Fibroblast of the aortic adventitia (primary cell): ENCODE data around the gene ATRNL1. TPM values are rescaled to one million over a fixed set of nuclear protein-coding genes. Genes with fewer than 3 reads are reported as not detected.

ENCODE experiments used
- DNase-seq: peaks from one replicate; pipeline ENCODE4 v3.0.0-alpha.2; 2010; ENCODE audit warnings: low read depth
- H3K4me3 ChIP-seq: 2 replicates; pipeline ENCODE4 v1.5.1; 2011; ENCODE audit warnings: low read depth, mild to moderate bottlenecking, control low read depth, low read length, moderate library complexity
- total RNA-seq: library from RNA; depleted of rRNA; stranded (reverse); fragments of >200 nt; gene quantifications from 2 replicates; pipeline ENCODE4 v1.2.3, GENCODE V29; 2012; ENCODE audit warnings: low replicate concordance
- TF ChIP-seq, protein P1 (sequence below): IDR thresholded peaks from 2 replicates; pipeline ENCODE4 v1.5.1; 2011; ENCODE audit warnings: mild to moderate bottlenecking, low read length, control low read depth, inconsistent platforms; ENCODE audit not compliant: insufficient read depth

ATRNL1 gene
- total RNA-seq, 1 donor = 1.9 TPM

DNA sequence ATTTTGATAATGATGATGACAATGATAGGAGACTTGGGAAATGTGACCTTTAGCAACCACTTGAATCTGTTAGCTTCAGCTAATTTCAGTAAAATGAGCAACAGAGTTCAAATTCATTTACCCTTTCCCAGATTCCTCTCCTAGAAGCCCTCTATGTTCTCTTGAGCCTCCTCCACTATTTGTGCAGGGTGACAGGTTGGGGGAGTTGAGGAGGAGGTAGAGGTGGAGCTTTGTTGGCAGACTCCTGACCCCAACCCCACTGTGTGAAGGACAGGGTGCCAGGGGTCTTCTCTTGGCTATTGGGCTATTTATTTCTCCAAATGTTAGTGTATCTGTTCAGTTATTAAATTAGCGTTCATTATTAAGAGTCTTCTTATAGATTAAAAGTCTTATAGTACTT lies 757.5 kb downstream of the ATRNL1 start:
- no peak overlapping the region for H3K4me3 ChIP-seq
- no peak for DNase-seq
- TF ChIP-seq, protein P1, sequence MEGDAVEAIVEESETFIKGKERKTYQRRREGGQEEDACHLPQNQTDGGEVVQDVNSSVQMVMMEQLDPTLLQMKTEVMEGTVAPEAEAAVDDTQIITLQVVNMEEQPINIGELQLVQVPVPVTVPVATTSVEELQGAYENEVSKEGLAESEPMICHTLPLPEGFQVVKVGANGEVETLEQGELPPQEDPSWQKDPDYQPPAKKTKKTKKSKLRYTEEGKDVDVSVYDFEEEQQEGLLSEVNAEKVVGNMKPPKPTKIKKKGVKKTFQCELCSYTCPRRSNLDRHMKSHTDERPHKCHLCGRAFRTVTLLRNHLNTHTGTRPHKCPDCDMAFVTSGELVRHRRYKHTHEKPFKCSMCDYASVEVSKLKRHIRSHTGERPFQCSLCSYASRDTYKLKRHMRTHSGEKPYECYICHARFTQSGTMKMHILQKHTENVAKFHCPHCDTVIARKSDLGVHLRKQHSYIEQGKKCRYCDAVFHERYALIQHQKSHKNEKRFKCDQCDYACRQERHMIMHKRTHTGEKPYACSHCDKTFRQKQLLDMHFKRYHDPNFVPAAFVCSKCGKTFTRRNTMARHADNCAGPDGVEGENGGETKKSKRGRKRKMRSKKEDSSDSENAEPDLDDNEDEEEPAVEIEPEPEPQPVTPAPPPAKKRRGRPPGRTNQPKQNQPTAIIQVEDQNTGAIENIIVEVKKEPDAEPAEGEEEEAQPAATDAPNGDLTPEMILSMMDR = no peak

DNA sequence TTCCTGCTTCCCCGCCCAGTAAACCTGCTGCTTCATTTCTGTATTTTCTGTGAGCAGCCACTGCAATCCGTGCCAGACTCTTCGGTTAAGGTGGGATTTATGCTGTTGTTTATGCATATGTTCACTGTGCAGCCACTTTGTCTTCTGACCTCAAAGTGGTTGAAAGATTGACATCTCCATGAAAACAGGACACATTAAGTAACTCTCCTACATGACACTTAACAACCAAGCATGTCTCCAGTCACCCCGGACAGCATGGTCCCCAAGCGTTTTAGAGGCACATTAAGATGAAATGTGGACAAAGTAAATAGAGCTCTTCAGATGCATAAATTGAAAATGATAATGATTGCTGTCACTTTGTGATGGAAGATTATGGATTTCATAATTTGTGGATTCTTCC lies 758.5 kb downstream of the ATRNL1 start:
- no peak overlapping the region for H3K4me3 ChIP-seq
- TF ChIP-seq, protein P1 = no peak
- DNase-seq = no peak

DNA sequence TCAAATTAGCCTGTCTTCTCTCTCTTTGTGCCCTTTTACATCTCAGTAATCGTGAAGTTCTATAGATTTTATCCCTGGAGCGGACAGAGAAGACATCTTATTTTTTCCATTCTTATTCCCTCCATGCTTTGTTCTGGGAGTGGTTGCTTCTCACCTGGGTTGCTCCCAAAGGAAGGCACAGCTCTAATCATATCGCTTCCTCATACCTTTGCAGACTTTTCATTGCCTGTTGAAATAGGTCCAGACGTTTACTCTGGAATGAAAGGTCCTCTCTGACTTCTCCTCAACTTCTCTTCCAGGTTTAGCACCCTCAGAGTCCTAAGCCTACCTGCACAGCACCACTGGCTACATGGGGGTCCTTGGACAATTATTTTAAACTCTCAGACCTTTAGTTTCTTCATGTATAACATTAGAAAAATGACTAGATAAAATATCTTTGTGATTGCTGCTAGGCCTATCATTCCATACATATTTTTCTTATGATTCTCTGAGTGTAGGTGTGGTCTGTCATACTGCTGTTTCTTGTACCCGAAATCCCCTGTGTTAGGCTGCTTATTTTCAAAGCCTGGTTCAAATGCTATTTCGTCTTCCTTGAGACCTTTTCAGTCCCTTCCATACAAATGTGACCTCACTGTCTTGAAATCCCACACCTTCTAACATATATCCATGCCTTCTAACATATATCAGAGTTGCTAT lies 761.7 kb downstream of the ATRNL1 start:
- no peak overlapping the region for H3K4me3 ChIP-seq
- no peak for DNase-seq
- TF ChIP-seq, protein P1 = no peak

DNA sequence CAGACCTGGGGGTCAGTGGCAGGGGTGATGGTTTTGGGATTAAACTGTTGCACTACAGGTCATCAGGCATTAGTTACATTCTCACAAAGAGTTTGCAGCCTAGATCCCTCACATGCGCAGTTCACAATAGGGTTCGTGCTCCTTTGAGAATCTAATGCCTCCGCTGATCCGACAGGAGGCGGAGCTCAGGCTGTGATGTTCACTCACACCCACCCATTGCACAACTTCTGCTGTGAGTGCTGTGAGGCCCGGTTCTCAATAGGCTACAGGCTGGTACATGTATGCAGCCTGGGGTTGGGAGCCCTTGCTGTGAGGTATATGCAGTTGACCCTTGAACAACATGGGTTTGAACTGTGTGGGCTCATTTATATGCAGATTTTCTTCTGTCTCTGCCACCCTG lies 763.4 kb downstream of the ATRNL1 start:
- no peak for DNase-seq
- TF ChIP-seq, protein P1 = no peak
- no peak overlapping the region for H3K4me3 ChIP-seq

DNA sequence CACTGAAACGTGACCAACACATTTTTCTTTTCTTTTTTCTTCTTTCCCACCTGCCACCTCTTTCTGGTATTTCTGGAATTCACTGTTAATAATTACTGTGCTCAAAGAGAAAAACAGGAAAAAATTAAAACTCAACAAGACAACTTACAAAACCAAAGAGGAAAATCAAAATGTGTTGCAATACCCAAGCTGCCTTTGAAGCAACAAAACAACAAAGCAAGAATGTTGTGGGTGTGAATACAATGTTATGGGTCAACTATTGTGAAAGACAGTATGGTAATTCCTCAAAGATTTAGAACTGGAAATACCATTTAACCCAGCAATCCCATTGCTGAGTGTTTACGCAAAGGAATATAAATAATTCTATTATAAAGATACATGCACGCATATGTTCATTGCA lies 764.7 kb downstream of the ATRNL1 start:
- no peak for DNase-seq
- no peak overlapping the region for H3K4me3 ChIP-seq
- TF ChIP-seq, protein P1 = no peak

DNA sequence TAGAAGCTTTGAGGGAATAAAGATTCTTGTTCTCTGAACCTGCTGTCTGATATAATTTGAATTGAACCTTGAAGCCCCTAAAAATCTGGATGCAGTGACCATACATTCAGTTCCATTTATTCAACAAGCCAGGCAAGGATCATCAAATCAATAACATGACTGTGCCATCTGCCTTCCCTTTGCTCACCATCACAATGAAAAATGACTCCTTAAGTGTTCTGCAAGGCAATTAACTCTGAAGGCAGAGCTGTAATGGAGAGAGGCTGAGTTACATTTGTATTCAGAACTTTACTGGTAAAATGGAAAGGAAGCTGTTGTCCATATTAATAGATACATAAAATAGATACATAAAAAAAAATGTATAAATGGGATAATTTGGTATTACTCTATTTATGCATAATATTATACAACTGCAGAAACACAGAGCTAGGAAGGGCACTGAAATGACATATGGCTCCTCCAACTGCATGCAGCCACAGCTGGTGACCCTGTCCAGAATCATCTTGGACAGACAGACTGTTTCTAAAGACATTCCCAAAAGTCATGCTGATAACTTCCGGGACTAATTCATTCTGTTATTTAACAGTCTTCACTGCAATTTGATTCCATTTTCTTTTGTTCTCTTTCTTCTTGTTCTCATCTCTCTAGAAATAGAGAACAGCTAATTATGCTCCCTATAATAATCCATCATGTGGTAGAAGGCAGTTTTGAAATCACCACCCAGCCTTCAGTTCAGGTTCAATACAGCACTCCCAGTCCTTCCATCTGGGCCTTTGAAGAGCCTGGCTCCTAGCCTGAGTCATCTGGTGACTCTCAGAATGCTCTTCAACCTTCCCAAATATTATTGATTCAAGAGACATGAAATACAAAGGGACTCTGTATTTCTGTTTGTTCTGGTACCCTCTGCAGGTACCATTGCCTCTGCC lies 767.3 kb downstream of the ATRNL1 start:
- H3K4me3 ChIP-seq = no peak overlapping the region
- DNase-seq = no peak
- TF ChIP-seq, protein P1 = no peak
